GM18873 (cell line): Measurements from ENCODE around the gene COL26A1.
"Not testable (repeated sequence)": the region's sequence is repeated elsewhere in the genome, so short reads cannot be mapped to it uniquely, and the experiment has no call there.

ENCODE experiments used
- ATAC-seq: cut with Tn5 transposase; IDR thresholded peaks from one replicate; pipeline ENCODE4 v1.9.1; 2021; ENCODE audit warnings: mild to moderate bottlenecking, moderate library complexity, moderate number of reproducible peaks; ENCODE audit not compliant: unreplicated experiment, low FRiP score

The COL26A1 gene

DNA sequence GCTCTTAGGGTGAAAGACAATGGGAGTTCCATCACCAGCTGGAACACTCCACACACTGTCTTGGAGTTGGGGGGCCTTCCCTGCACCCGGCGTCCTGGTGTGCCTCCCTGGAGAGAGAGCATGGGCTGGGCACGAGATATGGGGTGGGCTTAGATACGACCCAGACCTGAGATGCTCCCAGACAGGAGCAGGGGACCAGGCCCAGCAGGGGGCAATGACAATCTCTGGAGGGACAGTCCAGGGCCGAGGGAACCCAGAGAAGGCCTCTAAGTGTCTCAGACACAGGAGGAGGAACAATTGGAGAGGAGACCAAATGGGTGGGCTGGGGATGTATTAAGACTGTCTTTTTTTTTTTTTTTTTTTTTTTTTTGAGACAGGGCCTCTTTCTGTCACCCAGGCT is 226.4 kb downstream of the COL26A1 start:
- ATAC-seq, result no peak

DNA sequence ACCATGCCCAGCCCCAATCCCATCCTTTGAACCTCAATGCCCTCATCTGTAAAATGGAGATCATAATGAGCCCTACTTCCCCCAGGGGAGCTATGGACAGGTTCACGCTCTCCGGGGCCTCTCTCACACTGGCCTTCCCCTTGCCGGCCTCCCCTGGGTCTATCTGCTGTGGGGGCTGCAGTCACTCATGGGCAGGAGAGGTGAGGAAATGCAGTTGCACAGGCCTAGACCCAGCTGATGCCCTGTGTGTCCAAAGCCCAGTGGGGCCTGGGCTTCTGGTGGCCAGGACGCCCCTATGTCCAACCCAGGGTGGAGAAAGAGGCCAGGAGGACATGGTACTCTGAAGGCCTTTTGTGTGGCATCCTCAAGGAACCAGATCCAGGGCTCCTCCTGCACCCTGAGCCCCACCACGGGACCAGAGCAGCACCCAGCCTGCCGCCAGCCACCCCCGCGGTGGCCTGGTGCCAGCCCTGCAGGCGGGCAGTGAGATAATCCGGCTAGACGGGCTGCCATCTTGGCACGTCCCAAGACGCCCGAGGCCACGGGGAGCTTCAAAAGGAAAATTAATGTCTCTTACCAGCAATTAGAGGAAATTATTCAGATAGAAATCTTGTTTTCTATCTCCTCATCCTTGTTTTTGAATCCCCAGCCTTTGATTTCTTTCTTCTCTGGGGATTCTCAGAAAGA is 227.4 kb downstream of the COL26A1 start:
- no peak for ATAC-seq

DNA sequence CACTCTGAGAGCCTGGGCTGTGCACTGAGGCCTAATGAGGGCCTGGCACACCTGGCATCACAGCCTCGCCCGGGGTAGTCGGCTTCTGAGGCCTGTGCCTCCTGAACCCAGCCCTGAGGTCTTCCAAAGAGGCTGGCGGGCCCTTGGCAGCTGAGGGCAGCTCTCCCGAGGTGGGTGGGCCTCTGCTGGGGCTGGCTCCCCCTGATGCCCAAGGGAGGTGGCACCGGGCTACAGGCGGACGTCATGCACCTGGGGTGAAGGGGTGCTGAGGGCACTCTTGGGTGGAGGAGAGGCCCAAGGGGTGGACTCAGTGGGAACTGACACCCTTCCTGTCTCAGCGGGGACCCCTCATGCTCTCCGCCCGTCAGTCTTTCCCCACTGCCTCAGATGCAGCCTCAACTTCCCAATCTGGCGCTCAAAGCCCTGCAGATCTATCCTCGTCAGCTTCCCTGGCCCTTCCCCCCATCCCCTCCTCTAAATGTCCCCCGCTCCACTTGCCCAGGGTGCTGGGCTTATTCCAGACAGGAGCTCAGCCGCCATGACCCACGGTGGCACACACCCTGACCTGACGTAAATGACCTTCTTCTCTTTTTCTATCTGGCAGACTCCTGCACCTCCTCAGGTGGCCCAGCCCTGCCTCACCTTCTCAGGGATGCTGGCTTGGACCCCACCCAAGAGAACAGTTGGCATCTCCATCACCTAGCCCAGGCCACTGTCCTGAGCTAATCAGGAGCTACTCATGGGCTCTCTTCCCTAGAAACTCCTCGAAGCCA is 228.2 kb downstream of the COL26A1 start:
- no peak for ATAC-seq

DNA sequence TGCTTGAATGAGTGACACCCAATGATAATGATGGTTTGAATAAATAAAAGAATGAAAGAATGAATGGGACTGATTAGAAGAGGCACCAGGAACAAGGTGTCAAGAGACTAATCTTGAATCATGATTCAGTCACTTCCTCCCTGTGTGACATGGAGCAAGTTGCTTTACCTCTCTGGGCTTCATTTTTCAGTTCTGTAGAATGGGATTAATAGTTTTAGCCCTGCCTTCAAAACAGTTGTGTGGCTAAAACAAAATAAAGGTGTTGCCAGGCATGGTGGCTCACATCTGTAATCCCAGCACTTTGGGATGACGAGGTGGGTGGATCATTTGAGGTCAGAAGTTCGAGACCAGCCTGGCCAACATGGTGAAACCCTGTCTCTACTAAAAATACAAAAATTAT is 228.8 kb downstream of the COL26A1 start:
- ATAC-seq, result no peak

DNA sequence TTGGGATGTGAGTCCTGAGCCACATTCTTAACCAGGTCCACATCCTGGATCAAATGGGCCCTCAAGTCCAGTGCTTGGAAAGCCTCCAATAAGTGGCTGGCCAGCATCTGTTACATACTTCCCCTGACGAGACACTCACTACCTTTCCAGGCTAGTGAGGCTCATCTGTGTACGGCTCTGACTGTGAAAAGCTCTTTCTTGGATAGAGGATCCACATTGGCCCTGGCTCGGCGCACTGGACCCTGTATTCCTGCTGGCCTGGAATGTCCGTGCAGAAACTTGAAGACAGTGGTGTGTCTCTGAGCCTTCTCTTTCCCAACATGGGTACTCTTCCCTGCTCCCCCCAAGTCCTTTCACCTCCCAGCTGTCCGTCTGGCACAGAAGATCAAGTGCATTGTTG is 230.9 kb downstream of the COL26A1 start:
- no peak for ATAC-seq

DNA sequence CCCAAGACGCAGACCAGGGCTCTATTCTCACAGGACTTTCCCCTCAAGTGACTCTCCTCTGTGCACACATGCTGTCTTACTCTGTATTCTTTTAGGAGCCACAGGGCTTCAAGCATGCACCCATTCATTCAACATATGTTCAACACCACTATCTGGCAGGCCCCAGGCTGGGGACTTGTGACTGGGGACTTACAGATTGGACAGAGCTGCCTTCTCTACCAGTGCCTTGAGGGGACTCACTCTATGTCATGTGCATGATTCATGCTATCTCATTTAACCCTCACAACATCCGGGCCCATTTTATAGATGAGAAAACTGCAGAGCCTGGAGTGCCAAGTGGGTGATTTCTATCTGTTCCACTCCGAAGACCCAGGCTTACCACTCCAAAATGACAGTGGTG is 232.1 kb downstream of the COL26A1 start:
- no peak for ATAC-seq

DNA sequence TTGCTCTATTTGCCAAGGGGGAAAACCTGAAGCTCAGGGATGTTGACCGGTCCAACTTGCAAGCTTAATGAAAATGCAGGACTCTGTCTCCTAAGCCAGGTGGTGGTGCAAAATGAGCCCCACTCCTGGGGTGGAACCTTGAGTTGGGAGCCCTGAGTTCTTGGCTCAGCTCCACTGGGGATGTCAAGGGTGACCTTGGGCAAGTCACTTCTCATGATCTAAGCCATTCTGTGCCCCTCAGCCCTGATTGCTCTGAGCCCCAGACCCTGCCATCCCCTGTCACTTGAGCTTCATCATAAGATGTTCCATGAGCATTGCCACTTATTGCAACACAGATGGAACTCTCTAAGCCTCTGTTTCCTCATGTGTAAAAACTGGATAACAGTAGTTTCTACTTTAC is 232.6 kb downstream of the COL26A1 start:
- no peak for ATAC-seq

DNA sequence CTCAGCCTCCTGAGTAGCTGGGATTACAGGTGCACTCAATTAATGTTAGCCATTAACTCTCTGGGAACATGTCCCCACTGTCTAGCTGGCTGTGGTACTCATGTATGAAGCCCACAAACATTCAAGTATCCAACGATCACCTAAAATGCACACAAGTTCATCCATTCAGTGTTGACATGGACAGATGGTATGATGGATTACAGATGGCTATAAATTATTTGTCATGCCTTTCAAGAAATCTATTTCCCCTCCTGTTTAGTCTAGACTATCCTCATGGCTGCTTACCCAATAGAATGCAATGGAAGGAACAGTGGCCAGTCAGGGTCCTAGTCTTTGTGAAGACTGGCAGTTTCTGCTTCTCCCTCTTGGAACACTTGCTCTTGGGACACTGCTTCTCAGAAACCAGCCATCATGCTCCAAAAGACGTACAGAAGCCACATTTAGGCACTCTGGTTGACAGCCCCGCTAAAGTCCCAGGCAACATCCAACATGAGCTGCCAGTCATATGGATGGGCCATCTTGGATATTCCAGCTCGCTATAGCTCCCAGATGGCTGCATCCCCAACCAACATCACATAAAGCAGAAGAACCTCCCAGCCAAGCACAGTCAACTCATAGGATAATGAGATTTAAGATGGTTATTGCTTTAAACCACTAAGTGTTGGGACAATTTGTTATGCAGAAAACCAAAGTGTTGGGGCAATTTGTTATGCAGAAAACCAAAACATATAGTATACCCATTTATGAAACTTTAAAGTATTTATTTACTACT is 233.3 kb downstream of the COL26A1 start:
- no peak for ATAC-seq

DNA sequence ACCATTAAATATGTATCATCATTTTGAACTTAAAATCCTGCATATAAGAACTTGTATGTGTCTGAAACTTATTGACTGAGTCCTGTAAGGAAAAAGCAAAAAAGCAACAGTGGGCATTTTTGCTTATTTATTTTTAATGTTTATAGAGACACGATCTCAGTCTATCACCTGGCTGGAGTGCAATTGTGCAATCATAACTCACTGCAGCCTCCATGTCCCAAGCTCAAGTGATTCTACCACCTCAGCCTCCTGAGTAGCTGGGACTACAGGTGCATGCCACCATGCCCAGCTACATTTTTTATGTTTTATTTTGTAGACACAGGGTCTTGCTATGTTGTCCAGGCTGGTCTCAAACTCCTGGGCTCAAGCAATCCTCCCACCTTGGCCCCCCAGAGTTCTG is 234.2 kb downstream of the COL26A1 start:
- ATAC-seq, result no peak

DNA sequence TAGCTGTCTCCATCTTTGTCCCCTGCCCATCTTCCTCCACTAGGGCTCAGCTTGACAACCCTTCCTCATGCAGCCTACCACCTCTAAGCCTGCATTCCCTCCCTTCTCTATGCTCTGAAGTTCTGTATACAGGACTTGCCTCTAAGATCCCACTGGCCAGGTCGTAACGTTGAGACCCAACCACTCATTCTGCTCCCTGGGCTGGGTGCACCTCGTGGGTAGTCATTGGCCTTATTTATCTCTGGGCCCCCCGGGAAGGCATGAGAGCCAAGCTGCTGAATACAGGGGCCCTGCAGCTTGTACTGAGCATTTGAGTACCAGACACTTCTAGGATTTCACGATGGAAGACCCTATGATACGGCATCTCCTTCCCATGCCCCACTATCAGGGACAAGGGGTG is 235.3 kb downstream of the COL26A1 start:
- no peak for ATAC-seq

DNA sequence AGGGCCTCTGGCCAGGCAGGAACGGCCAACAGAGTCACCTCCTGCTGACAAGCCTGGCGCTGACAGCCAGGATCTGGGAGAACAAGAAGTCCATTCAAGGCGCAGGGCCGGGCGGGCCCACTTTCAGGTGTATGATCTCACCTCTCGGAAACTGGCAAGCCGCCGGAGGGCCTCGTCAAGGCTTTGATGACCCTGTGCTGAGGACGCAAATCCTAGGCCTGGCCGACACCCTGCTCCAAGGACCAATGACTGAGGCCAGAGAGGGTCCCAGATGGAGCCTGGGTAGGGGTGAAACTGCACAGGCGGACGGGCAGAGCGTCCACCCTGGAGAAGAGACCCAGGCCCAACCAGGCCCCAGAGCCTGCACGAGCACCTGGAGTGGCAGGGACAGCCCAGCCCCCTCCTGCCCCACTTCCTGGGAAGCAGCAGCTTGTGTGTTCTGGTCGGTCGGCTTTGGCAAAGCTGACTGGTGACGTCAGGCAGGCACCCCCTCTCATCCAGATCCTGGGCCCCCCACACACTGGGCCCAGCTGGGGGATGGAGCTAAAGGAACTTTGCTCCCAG is 235.8 kb downstream of the COL26A1 start:
- ATAC-seq, result no peak

DNA sequence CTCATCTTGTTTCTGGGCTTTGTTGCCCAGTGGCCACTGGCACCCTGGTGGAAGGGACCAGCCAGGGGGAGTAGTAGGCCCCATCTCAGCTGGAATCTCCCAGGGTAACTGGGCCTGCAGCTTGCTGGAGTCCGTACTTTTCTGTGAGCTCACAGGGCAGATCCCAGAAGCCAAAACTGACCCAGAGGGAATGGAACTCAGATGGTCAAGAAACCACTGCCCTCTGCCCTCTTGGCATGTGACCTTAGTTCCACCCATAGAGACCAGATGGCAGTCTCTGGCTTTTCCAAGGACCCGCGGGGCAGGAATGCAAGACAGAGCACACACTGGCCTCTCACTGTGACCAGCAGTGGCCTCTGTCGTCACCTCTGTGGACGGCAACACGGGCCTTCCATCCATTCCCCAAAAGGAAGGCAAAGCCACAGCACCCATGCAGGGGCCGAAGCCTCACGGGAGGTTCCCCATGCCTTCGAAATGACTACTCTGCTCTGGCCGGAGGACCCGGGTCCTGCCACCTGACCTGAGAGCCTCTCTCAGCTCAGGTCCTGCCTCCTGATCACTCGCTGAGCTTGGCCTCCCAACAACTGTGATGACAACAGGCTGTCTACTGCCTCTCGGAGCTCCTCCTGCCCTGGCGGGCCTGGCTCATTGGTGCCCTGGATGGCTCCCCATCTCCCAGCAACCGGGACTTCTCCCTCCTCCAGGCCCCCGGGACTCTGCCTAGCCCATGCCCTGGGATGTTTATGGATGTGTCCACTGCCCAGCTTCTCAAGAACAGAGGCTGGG is 236.5 kb downstream of the COL26A1 start:
- ATAC-seq, result no peak

DNA sequence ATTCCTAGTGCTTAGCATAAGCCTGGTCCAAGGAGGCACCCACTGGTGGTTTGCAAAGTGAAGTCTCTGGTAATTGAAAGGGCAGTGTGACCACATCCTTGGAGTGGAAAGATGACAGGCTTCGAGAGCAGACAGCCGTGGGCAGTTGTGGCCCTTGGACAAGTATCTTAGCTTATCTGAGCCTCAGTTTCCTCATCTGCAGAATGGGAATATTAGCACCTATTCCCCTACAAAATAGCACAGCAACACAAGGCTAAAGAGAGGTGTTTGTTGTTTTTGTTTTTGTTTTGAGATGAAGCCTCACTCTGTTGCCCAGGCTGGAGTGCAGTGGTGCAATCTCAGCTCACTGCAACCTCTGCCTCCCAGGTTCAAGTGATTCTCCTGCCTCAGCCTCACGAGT is 237.1 kb downstream of the COL26A1 start:
- ATAC-seq, result no peak

DNA sequence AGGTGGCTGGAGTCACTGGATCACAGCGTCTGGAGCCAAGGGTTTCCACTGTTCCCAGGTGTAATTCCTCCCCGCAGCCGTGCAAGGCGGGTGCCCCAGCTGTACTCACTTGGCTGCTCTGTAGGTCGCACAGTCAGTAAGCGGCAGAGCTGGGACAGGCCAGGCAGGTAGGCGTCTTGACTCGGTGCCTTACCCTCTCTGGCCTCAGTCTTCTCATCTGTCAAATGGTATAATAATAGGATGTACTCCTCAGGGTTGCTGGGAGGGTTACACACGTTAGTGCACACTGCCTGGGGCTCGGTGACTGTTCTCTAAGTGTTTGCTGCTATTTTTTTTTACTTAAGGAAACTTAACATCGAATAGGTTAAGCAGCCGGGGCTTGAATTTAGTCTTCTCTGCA is 239.4 kb downstream of the COL26A1 start:
- ATAC-seq, result no peak

DNA sequence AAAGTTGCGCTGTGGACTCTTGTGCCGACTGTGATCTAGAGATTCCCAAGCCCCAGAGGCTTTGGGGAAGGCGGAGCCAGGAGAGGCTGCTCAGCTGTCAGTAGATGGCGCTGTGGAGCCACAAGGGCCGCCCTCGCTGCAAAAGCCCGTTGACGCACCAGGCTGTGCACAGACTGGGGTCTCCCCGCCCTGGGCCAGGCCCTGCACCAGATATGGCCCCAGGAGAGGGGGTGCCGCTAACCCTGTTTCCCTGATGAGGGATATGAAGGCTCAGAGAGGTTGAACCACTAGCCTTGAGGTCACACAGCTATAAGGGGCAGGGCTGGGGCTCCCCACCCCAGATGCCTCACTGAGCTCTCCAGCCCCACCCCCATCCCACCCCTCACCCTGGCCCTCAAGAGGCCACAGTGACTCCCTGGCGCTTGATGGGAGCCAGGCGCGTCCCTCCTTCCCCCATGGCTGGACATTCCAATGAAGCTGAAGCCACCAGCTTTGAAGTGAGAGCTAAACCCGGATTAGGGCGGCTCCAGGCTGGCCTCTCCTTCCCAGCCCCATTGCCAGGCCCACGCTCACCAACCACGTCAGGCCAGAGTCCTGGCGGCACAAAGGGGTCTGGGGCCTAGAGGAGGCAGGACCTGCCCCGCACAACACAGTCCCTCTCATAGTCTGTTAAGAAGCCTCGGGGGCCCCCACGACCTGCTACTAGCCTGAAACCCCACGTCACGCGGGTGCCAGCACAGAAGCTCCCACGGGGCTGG is 240.0 kb downstream of the COL26A1 start:
- no peak for ATAC-seq

DNA sequence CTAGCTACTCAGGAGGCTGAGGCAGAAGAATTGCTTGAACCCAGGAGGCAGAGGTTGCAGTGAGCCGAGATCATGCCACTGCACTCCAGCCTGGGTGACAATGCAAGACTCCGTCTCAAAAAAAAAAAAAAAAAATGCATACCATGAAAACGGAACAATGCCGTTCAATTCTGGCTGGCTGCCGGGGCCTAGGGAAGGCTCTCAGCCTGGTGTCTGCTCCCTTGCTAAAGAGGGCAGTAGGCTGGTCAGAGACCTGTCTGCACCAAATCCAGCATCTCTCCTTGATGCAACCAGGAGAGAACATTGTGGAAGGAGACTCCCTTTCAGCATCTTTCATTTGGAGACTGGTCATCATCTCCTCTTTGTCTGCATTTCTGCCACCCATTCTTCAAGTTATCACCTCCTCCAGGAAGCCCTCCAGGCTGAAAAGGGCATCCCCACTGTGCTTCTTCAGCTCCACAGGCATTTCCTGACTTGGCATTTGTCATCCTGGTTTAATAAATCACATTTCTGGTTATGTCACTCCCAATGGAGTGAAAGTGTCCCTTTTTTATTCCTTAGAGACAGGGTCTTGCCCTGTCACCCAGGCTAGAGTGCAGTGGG is 241.8 kb downstream of the COL26A1 start:
- no peak for ATAC-seq

DNA sequence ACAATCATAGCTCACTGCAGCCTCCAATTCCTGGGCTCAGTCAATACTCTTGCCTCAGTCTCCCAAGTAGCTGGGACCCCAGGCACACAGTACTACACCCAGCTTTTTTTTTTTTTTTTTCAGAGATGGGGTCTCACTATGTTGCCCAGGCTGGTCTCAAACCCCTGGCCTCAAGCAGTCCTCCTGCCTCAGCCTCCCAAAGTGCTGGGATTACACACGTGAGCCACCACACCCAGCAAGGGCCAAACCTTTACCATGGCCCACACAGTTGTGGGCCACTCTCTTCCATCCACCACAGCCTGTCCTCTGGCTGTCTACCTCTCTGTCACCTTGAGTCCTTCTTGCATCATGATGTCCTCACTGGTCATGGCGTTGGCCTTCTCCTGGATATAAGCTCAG is 242.3 kb downstream of the COL26A1 start:
- ATAC-seq, result not testable (repeated sequence)

DNA sequence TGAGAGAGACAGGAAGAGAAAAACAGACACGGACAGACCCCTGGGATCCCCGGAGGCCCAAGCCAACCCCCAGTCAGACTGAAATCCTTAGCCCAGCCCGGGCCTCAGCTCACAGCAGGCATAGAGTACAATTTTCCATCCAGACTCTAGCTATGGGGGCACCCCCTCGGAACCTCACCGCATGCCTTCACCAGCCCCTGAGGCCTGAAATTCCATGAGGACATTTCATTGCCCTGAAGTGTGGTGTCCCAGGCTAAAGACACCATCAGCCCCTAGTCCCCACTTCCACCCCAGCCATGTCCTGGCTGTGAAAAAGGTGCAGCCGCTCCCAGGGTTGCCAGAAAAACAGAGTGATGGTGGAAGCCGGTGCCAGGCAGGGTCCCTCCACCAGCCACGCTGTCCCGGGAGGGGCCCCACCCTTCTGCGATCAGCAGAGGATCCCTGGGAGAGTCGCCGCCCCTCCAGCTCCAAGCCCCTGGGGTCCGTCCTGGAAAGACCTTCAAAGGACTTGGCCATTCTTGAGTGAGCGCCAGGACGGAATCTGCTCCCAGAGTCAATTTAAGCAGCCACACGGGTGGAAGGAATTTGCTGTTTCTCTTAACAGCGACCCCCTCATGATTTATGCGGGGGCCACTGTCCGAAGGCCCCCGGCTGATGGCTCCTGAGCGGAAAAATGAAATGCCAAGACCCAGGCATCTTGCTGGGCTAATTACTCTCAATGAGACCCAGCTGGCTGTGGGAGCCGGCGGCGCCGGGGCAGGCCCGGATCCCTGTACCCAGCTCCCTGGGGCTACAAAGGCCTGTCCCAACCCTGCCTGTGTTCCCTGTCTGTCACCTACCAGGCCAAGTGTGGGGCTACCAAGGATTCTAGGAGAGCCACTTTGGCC is 243.2 kb downstream of the COL26A1 start:
- no peak for ATAC-seq
